Gastrocnemius medialis (tissue), 4 donors: ENCODE measurements around the gene MAGEB17. TPM values are rescaled to one million over a fixed set of nuclear protein-coding genes. Genes with fewer than 3 reads are reported as not detected.

ENCODE experiments used
- ATAC-seq, 2 donors: fragments of 150-250 bp; one replicate each; pipeline ENCODE4 v1.9.1; 2016
- DNase-seq, 2 donors: peaks; one replicate each; pipeline ENCODE4 v3.0.0-alpha.2; 2019
- H3K27ac ChIP-seq, 4 donors: fragments of 200-600 bp; sonication (generic); 1 replicate in 1 of 4; 2 replicates in 3 of 4; pipeline ENCODE4 v1.5.1; 2016 to 2018; ENCODE audit warnings: mild to moderate bottlenecking in 2 of 4, moderate library complexity in 1 of 4
- H3K27me3 ChIP-seq, 3 donors: fragments of 200-600 bp; sonication (generic) in 2 of 3; 1 replicate in 1 of 3; 2 replicates in 2 of 3; pipeline versions ENCODE4 v1.5.1 to v1.6.0; 2016 to 2019; ENCODE audit warnings: mild to moderate bottlenecking in 1 of 3, moderate library complexity in 1 of 3
- H3K36me3 ChIP-seq, 2 donors: fragments of 200-600 bp; sonication (generic) in 1 of 2; one replicate each; pipeline ENCODE4 v1.5.1; 2017 to 2018
- H3K4me1 ChIP-seq, 2 donors: fragments of 200-600 bp; sonication (generic) in 1 of 2; one replicate each; pipeline ENCODE4 v1.5.1; 2016 to 2017; ENCODE audit warnings: mild to moderate bottlenecking in 2 of 2
- H3K4me3 ChIP-seq, 4 donors: fragments of 200-600 bp; sonication (generic) in 3 of 4; 1 replicate in 1 of 4; 2 replicates in 3 of 4; pipeline ENCODE4 v1.5.1; 2016 to 2019; ENCODE audit warnings: mild to moderate bottlenecking in 2 of 4
- H3K9me3 ChIP-seq, 3 donors: fragments of 200-600 bp; sonication (generic) in 2 of 3; 1 replicate in 1 of 3; 2 replicates in 2 of 3; pipeline ENCODE4 v1.5.1; 2016 to 2019
- POLR2A ChIP-seq, 2 donors: fragments of 450-650 bp; IDR thresholded peaks; one replicate each; pipeline ENCODE4 v1.6.1; 2017; ENCODE audit warnings: antibody characterized with exemption in 2 of 2, mild to moderate bottlenecking in 2 of 2, moderate library complexity in 2 of 2
- in situ Hi-C, 4 donors: fragments of 200-750 bp; cut with MboI; loops; one replicate each; pipeline versions ENCODE4 v1.15.0 to v1.8.0; 2017; ENCODE audit warnings: low sequenced_read_pairs in 4 of 4
- intact Hi-C: fragments of 100-400 bp; cut with DNase I; formaldehyde crosslinking; loops from one replicate; pipeline ENCODE4 v1.15.1; 2023; ENCODE audit warnings: low total_unique reads
- total RNA-seq, 4 donors: library from RNA; depleted of rRNA; stranded (reverse); fragments of >200 nt; gene quantifications; one replicate each; pipeline versions ENCODE4 v1.1.0 to v1.2.3, GENCODE V29; 2016
- TF ChIP-seq, protein P1 (sequence below), 5 experiments: fragments of 450-650 bp in 3 of 5; fragments of 200-600 bp in 2 of 5; sonication (generic) in 2 of 5; IDR thresholded peaks in 4 of 5; conservative IDR thresholded peaks in 1 of 5; 1 replicate in 4 of 5; 2 replicates in 1 of 5; pipeline ENCODE4 v1.5.1; 2016 to 2019; ENCODE audit warnings: antibody characterized with exemption in 5 of 5, mild to moderate bottlenecking in 3 of 5, moderate library complexity in 3 of 5

Gene MAGEB17, protein sequence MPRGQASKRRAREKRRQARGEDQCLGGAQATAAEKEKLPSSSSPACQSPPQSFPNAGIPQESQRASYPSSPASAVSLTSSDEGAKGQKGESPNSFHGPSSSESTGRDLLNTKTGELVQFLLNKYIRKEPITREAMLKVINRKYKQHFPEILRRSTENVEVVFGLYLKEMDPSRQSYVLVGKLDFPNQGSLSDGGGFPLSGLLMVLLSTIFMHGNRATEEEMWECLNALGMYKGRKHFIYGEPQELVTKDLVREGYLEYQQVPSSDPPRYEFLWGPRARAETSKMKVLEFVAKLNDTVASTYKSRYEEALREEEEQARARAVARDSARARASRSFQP
- not detected for total RNA-seq

DNA sequence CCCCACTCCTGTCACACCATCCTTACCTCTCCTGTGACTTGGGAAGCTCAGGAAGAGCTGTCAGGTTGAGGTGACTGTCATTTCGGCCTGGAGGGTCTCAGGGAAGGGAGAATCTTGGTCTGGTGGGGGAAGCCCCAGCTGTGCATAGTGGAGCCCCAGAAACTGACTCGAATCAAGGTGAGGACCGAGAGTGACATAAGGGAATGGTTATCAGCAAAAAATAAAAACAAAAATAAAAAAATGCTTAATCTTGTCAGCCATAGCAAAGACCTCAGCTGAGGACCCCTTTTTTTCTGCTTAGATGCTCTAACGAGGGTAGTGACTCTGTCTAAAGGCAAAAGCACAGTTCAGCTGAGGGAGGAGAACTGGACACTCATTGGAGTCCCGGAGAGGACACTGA lies at the start of gene MAGEB17:
MAGEB17 (plus strand) TSS at position 301 of the 400 bp plus-strand sequence. CDS start 2,902 bp downstream, outside the sequence.
- no peak for ATAC-seq
- Histone ChIP-seq H3K27me3 (no peaks in the 10 kb centered on the region), H3K27ac (no peak within 1 kb of the TSS), H3K36me3 (no peaks in the 10 kb centered on the region), H3K4me3 (no peak within 1 kb of the TSS), H3K4me1 (no peaks in the 10 kb centered on the region), H3K9me3 (no peaks in the 10 kb centered on the region)
- in situ Hi-C loops, result no loop called here
- TF ChIP-seq, protein P1, sequence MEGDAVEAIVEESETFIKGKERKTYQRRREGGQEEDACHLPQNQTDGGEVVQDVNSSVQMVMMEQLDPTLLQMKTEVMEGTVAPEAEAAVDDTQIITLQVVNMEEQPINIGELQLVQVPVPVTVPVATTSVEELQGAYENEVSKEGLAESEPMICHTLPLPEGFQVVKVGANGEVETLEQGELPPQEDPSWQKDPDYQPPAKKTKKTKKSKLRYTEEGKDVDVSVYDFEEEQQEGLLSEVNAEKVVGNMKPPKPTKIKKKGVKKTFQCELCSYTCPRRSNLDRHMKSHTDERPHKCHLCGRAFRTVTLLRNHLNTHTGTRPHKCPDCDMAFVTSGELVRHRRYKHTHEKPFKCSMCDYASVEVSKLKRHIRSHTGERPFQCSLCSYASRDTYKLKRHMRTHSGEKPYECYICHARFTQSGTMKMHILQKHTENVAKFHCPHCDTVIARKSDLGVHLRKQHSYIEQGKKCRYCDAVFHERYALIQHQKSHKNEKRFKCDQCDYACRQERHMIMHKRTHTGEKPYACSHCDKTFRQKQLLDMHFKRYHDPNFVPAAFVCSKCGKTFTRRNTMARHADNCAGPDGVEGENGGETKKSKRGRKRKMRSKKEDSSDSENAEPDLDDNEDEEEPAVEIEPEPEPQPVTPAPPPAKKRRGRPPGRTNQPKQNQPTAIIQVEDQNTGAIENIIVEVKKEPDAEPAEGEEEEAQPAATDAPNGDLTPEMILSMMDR (IDR thresholded peaks at IDR 0.05 in 4 of 5, conservative IDR thresholded peaks at IDR 0.05 in 1 of 5), result no peak
- TF ChIP-seq POLR2A (IDR thresholded peaks at IDR 0.05), result no peak
- intact Hi-C loops, result no loop called here
- no peak for DNase-seq

DNA sequence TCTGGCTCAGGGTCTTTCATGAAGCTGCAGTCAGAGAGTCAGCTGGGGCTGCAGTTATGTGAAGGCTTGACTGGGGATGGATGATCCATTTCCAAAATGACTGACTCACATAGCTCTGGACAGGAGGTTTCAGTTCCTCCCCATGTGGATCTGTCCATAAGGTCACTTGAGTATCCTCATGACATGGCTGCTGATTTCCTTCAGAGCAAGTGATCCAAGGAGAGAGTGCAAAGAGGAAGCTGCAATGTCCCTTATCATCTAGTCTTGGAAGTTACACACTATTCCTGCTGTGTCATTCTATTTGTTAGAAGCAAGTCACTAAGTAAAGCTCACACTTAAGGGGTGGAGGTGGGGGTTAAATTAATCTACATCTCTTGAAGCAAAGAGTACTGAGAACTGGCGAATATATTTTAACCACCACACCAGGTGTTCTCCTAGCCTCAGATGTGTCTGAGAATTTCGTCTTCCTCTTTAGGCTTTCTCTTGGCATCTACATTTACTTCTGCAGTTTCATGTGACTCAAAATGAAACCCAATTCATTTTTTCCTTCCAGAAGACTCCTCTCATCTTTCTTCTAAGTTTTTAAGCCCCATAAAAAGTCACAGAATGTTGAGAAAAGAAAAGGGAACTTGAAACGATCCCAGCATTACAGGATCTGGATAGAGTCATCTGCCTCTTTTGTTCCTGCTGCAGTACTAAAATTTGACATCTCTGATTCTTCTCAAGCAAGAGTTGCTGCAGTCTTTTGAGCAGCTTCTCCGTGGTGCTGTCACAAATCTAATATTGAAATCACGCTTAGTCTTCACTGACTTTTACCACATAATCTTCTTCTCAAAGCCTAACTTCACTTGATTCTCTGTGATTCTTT lies 47.7 kb upstream of the MAGEB17 start:
- DNase-seq (no peak), ATAC-seq (no peak)
- peaks cover 0 to 3% (median 0%) of the 10 kb centered on the region in 3 donors for H3K9me3 ChIP-seq
- no peaks in the 10 kb centered on the region for H3K36me3 ChIP-seq
- H3K4me1 ChIP-seq, result no peaks in the 10 kb centered on the region
- peak overlapping the region in 1 of 4 donors; percentile 10 for H3K27ac ChIP-seq
- no peaks in the 10 kb centered on the region for H3K27me3 ChIP-seq
- no peak overlapping the region for H3K4me3 ChIP-seq
- TF ChIP-seq POLR2A (IDR thresholded peaks at IDR 0.05), result no peak
- TF ChIP-seq, protein P1 (IDR thresholded peaks at IDR 0.05 in 4 of 5, conservative IDR thresholded peaks at IDR 0.05 in 1 of 5), result no peak
- in situ Hi-C loops, result no loop called here
- intact Hi-C loops, result loop anchor here (10.0 kb wide), 1 partner anchor 575 kb away; no protein-coding TSS in a partner anchor

DNA sequence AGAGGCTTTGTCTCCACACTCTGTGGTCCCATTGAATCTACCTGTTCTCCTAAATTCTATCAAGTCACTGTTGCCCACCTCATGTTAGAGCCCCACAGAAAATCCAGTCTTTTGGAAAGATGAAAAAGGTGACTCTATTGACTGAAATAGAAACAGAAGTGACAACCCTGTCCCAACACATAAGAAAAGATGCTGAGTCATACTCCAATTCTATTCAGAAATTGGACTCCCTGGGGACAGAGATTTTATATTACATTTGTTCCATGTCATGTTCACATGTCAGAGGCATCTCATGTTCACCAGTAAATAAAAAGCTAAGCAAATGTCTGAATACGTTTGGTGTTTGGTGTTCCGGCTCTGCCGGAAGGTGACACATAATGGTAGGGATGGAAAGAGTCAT lies 46.9 kb upstream of the MAGEB17 start:
- intact Hi-C loops, result loop anchor here (10.0 kb wide), 1 partner anchor 574 kb away; no protein-coding TSS in a partner anchor
- peak; percentile 62 to 68 for ATAC-seq

DNA sequence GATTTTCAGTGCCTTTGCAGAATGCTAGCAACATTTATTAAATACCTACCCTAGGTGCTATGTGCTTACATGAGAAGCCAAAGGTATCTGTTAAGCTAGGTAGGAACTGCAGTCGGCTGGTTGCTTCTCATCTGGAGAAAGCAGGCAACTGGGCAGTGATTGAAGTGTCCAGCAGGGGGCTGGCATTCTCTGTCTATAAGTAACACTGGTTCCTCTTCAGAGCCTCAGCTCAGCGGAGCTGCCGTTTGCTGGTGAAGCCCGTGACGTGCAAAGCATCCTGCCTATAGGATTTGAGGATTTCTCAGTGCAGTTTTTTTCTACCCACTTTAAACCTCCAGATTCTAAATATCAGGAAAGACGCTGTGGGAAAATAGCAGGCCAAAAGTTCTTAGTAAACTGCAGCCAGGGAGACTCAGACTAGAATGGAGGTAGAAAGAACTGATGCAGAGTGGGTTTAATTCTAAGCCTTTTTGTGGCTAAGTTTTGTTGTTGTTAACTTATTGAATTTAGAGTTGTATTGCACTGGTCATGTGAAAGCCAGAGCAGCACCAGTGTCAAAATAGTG lies 44.0 kb upstream of the MAGEB17 start, which contains the start of gene GRPR:
GRPR (plus strand) TSS at position 344 of the 565 bp plus-strand sequence. CDS start 389 bp downstream, outside the sequence.
- intact Hi-C loops, result loop anchor here (10.0 kb wide), 1 partner anchor 571 kb away; no protein-coding TSS in a partner anchor
- H3K27me3 ChIP-seq, result no peaks in the 10 kb centered on the region

More for the DNA sequence above, 46.9 kb upstream of the MAGEB17 start:
- H3K4me3 ChIP-seq, result no peak overlapping the region
- DNase-seq, result no peak
- H3K27ac ChIP-seq, result peak overlapping the region in 1 of 4 donors; percentile 10
- in situ Hi-C loops, result no loop called here
- H3K36me3 ChIP-seq, result no peaks in the 10 kb centered on the region
- no peaks in the 10 kb centered on the region for H3K27me3 ChIP-seq
- H3K4me1 ChIP-seq, result no peaks in the 10 kb centered on the region
- peaks cover 0 to 3% (median 0%) of the 10 kb centered on the region in 3 donors for H3K9me3 ChIP-seq
- TF ChIP-seq, protein P1 (IDR thresholded peaks at IDR 0.05 in 4 of 5, conservative IDR thresholded peaks at IDR 0.05 in 1 of 5), result no peak
- no peak for TF ChIP-seq POLR2A (IDR thresholded peaks at IDR 0.05)

More for the DNA sequence above, 44.0 kb upstream of the MAGEB17 start, which contains the start of gene GRPR:
- TF ChIP-seq, protein P1 (IDR thresholded peaks at IDR 0.05 in 4 of 5, conservative IDR thresholded peaks at IDR 0.05 in 1 of 5), result peak; percentile 15 to 70 (median 51)
- TF ChIP-seq POLR2A (IDR thresholded peaks at IDR 0.05), result no peak
- Histone ChIP-seq H3K4me3 (no peak within 1 kb of the TSS), H3K9me3 (peaks cover 0 to 3% (median 0%) of the 10 kb centered on the region in 3 donors), H3K36me3 (no peaks in the 10 kb centered on the region), H3K27ac (no peak within 1 kb of the TSS), H3K4me1 (no peaks in the 10 kb centered on the region)
- ATAC-seq (peak in 1 of 2 donors; percentile 76), DNase-seq (peak; percentile 6 to 45)
- in situ Hi-C loops, result no loop called here
